H9 (cell line): ENCODE data around the gene COPS6. TPM values are rescaled to one million over a fixed set of nuclear protein-coding genes. Genes with fewer than 3 reads are reported as not detected.
A peak's percentile ranks its signal among the peaks of the same experiment; 100 is the strongest.
"Not testable (repeated sequence)": the region's sequence is repeated elsewhere in the genome, so short reads cannot be mapped to it uniquely, and the experiment has no call there.

ENCODE experiments used
- DNase-seq: peaks from one replicate; pipeline ENCODE4 v3.0.0-alpha.2; 2017
- H2AFZ ChIP-seq: one replicate; pipeline ENCODE4 v1.6.1; 2013; ENCODE audit warnings: mild to moderate bottlenecking, low read length, control low read depth, moderate library complexity
- H2AK5ac ChIP-seq: 2 replicates; pipeline ENCODE4 v1.6.1; 2013; ENCODE audit warnings: low read length, control low read depth, mixed read lengths; ENCODE audit not compliant: insufficient read length
- H2BK120ac ChIP-seq: one replicate; pipeline ENCODE4 v1.6.1; 2013; ENCODE audit warnings: low read depth, mild to moderate bottlenecking, low read length, control low read depth, inconsistent platforms; ENCODE audit not compliant: poor library complexity, severe bottlenecking
- H2BK12ac ChIP-seq: 2 replicates; pipeline ENCODE4 v1.6.1; 2013; ENCODE audit warnings: low read length, control low read depth, mixed read lengths, low read depth; ENCODE audit not compliant: insufficient read length
- H2BK15ac ChIP-seq: 2 replicates; pipeline ENCODE4 v1.6.1; 2013; ENCODE audit warnings: low read depth, low read length, control low read depth
- H2BK20ac ChIP-seq: one replicate; pipeline ENCODE4 v1.6.1; 2013; ENCODE audit warnings: low read depth, mild to moderate bottlenecking, low read length, control low read depth, inconsistent platforms; ENCODE audit not compliant: poor library complexity, severe bottlenecking
- H2BK5ac ChIP-seq: 2 replicates; pipeline ENCODE4 v1.6.1; 2013; ENCODE audit warnings: low read length, control low read depth, mixed read lengths; ENCODE audit not compliant: insufficient read length
- H3K14ac ChIP-seq: 2 replicates; pipeline ENCODE4 v1.6.1; 2013; ENCODE audit warnings: low read length, control low read depth; ENCODE audit not compliant: insufficient read depth
- H3K18ac ChIP-seq: 2 replicates; pipeline ENCODE4 v1.6.1; 2013; ENCODE audit warnings: low read depth, mild to moderate bottlenecking, mixed read lengths, low read length, control low read depth; ENCODE audit not compliant: insufficient read length
- H3K23ac ChIP-seq: 2 replicates; pipeline ENCODE4 v1.6.1; 2013; ENCODE audit warnings: low read length, control low read depth, mixed read lengths, low read depth; ENCODE audit not compliant: insufficient read length
- H3K23me2 ChIP-seq: 2 replicates; pipeline ENCODE4 v1.6.1; 2013; ENCODE audit warnings: low read depth, mild to moderate bottlenecking, mixed read lengths, low read length, control low read depth; ENCODE audit not compliant: insufficient read length, poor library complexity, severe bottlenecking
- H3K27ac ChIP-seq: 2 replicates; pipeline ENCODE4 v1.5.1; 2013; ENCODE audit warnings: low read length, control low read depth, mixed read lengths, low read depth; ENCODE audit not compliant: insufficient read length
- H3K27me3 ChIP-seq: 2 replicates; pipeline ENCODE4 v1.6.1; 2013; ENCODE audit warnings: low read length, control low read depth, inconsistent platforms; ENCODE audit not compliant: insufficient read depth
- H3K4ac ChIP-seq: 2 replicates; pipeline ENCODE4 v1.6.1; 2013; ENCODE audit warnings: low read depth, mild to moderate bottlenecking, control low read depth, inconsistent platforms, low read length, moderate library complexity
- H3K4me1 ChIP-seq: 2 replicates; pipeline ENCODE4 v1.6.1; 2013; ENCODE audit warnings: low read length, control low read depth, inconsistent platforms; ENCODE audit not compliant: insufficient read depth
- H3K4me2 ChIP-seq: 2 replicates; pipeline ENCODE4 v1.6.1; 2013; ENCODE audit warnings: low read length, control low read depth, mixed read lengths; ENCODE audit not compliant: insufficient read length, insufficient read depth
- H3K56ac ChIP-seq: 2 replicates; pipeline ENCODE4 v1.6.1; 2013; ENCODE audit warnings: low read depth, mild to moderate bottlenecking, mixed read lengths, low read length, control low read depth; ENCODE audit not compliant: insufficient read length
- H3K79me1 ChIP-seq: 2 replicates; pipeline ENCODE4 v1.6.1; 2013; ENCODE audit warnings: low read depth, mild to moderate bottlenecking, moderate library complexity, low read length, control low read depth, inconsistent platforms; ENCODE audit not compliant: insufficient read depth, poor library complexity, severe bottlenecking
- H3K79me2 ChIP-seq: 2 replicates; pipeline ENCODE4 v1.6.1; 2013; ENCODE audit warnings: low read length, control low read depth, inconsistent platforms; ENCODE audit not compliant: insufficient read depth
- H3K9ac ChIP-seq: 2 replicates; pipeline ENCODE4 v1.6.1; 2013; ENCODE audit warnings: low read length, control low read depth, mixed read lengths; ENCODE audit not compliant: insufficient read length; ENCODE audit errors: extremely low read depth
- H3K9me3 ChIP-seq: one replicate; pipeline ENCODE4 v1.6.1; 2013; ENCODE audit warnings: low read depth, low read length, inconsistent platforms; ENCODE audit not compliant: control insufficient read depth
- H3T11ph ChIP-seq: one replicate; pipeline ENCODE4 v1.6.1; 2013; ENCODE audit warnings: mild to moderate bottlenecking, low read length, control low read depth, inconsistent platforms
- H4K20me1 ChIP-seq: one replicate; pipeline ENCODE4 v1.6.1; 2013; ENCODE audit not compliant: control insufficient read depth, insufficient read length, insufficient read depth
- H4K5ac ChIP-seq: 2 replicates; pipeline ENCODE4 v1.6.1; 2013; ENCODE audit warnings: low read depth, mild to moderate bottlenecking, mixed read lengths, low read length, control low read depth; ENCODE audit not compliant: insufficient read length
- H4K8ac ChIP-seq: replicated peaks from 2 replicates; pipeline ENCODE4 v1.6.1; 2013; ENCODE audit warnings: low read length, control low read depth, mixed read lengths, low read depth; ENCODE audit not compliant: insufficient read length
- H4K91ac ChIP-seq: 2 replicates; pipeline ENCODE4 v1.6.1; 2013; ENCODE audit warnings: low read depth, mild to moderate bottlenecking, moderate library complexity, mixed read lengths, low read length, control low read depth; ENCODE audit not compliant: insufficient read length
- H3K27ac Mint-ChIP-seq, 3 experiments: 2 replicates in 2 of 3; 3 replicates in 1 of 3; pipeline ENCODE4 v1.8.0; 2020 to 2021; ENCODE audit warnings: mixed read lengths in 3 of 3, mild to moderate bottlenecking in 1 of 3, moderate library complexity in 1 of 3
- H3K27me3 Mint-ChIP-seq: 2 replicates; pipeline ENCODE4 v1.8.0; 2021; ENCODE audit warnings: low read depth, mild to moderate bottlenecking, moderate library complexity, mixed read lengths
- H3K36me3 Mint-ChIP-seq, 3 experiments: 2 replicates in 2 of 3; 3 replicates in 1 of 3; pipeline ENCODE4 v1.8.0; 2020 to 2021; ENCODE audit warnings: low read depth in 3 of 3, mixed read lengths in 3 of 3; ENCODE audit not compliant: insufficient read depth in 1 of 3
- H3K4me1 Mint-ChIP-seq, 2 experiments: 2 replicates each; pipeline ENCODE4 v1.8.0; 2020; ENCODE audit warnings: mixed read lengths in 2 of 2
- H3K4me3 Mint-ChIP-seq, 2 experiments: 2 replicates in 1 of 2; 3 replicates in 1 of 2; pipeline ENCODE4 v1.8.0; 2020 to 2021; ENCODE audit warnings: mild to moderate bottlenecking in 2 of 2, mixed read lengths in 2 of 2, moderate library complexity in 1 of 2
- H3K9me3 Mint-ChIP-seq, 2 experiments: 2 replicates in 1 of 2; 3 replicates in 1 of 2; pipeline ENCODE4 v1.8.0; 2020; ENCODE audit warnings: mild to moderate bottlenecking in 2 of 2, mixed read lengths in 2 of 2, moderate library complexity in 1 of 2
- WGBS: extraction: QIAGEN DNeasy Blood & Tissue Kit; methylation state at CpG from one replicate; pipeline ENCODE4 v1.1.7; 2013; ENCODE audit warnings: missing lambda C conversion rate, low lambda C conversion rate, mixed read lengths; ENCODE audit not compliant: insufficient read length; ENCODE audit errors: extremely low coverage; 5-methylcytosine and 5-hydroxymethylcytosine counted together
- total RNA-seq: library from RNA; stranded (reverse); gene quantifications from 2 replicates; pipeline ENCODE4 v1.2.1, GENCODE V29; 2021
- TF ChIP-seq, protein P1 (sequence below): fragments of 200-600 bp; sonication (generic); conservative IDR thresholded peaks from 3 replicates; pipeline ENCODE4 v1.8.0; 2021; ENCODE audit warnings: antibody characterized with exemption, mild to moderate bottlenecking

The COPS6 gene
- total RNA-seq, 1 experiment from 2014 or later: 140 TPM

DNA sequence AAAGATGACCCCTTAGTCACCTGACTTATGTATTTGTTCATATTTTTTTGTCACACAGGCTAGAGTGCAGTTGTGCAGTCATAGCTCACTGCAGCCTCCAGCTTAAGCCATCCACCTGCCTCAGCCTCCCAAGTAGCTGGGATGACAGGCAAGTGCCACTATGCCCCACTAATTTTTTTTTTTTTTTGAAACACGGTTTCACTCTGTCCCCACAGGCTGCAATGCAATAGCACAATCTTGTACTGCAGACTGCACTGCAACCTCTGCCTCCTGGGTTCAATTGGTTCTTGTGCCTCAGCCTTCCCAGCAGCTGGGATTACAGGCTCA, 39.8 kb downstream of the COPS6 start:
- H3K9me3 Mint-ChIP-seq: no peaks in the 10 kb centered on the region
- Histone ChIP-seq H3K4me2 (no peak overlapping the region), H3K4me1 (peaks cover 4% of the 10 kb centered on the region; the same call in 1 of the 2 replicates), H3K23ac (no peak overlapping the region), H2BK12ac (no peak overlapping the region), H4K91ac (no peak overlapping the region), H3K9ac (no peak overlapping the region), H3K4ac (no peak overlapping the region), H4K20me1 (no peaks in the 10 kb centered on the region), H3K9me3 (no peaks in the 10 kb centered on the region), H3K79me1 (no peaks in the 10 kb centered on the region), H3K14ac (no peak overlapping the region), H2AK5ac (no peak overlapping the region), H2AFZ (no peak overlapping the region), H2BK15ac (no peak overlapping the region), H3T11ph (no peak overlapping the region), H2BK120ac (no peak overlapping the region), H3K56ac (no peak overlapping the region), H3K18ac (no peak overlapping the region), H3K23me2 (peaks cover 15% of the 10 kb centered on the region), H3K79me2 (no peaks in the 10 kb centered on the region), H4K5ac (no peak overlapping the region), H3K27me3 (no peaks in the 10 kb centered on the region; the same call in 1 of the 2 replicates), H3K27ac (no peak overlapping the region), H4K8ac (no peak overlapping the region), H2BK20ac (no peak overlapping the region), H2BK5ac (no peak overlapping the region)
- peaks cover 2 to 7% (median 6%) of the 10 kb centered on the region in 3 experiments; a peak in 3 of 7 replicates for H3K36me3 Mint-ChIP-seq
- DNase-seq: no peak
- no CpG with 5 or more reads among the region's 1 CpG for WGBS
- peaks cover 10 to 15% of the 10 kb centered on the region in 2 experiments for H3K4me1 Mint-ChIP-seq
- H3K27ac Mint-ChIP-seq: no peak overlapping the region
- H3K27me3 Mint-ChIP-seq: peaks cover 31% of the 10 kb centered on the region
- TF ChIP-seq, protein P1, sequence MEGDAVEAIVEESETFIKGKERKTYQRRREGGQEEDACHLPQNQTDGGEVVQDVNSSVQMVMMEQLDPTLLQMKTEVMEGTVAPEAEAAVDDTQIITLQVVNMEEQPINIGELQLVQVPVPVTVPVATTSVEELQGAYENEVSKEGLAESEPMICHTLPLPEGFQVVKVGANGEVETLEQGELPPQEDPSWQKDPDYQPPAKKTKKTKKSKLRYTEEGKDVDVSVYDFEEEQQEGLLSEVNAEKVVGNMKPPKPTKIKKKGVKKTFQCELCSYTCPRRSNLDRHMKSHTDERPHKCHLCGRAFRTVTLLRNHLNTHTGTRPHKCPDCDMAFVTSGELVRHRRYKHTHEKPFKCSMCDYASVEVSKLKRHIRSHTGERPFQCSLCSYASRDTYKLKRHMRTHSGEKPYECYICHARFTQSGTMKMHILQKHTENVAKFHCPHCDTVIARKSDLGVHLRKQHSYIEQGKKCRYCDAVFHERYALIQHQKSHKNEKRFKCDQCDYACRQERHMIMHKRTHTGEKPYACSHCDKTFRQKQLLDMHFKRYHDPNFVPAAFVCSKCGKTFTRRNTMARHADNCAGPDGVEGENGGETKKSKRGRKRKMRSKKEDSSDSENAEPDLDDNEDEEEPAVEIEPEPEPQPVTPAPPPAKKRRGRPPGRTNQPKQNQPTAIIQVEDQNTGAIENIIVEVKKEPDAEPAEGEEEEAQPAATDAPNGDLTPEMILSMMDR: no peak
- peak overlapping the region in 1 of 2 experiments; percentile 98; a peak in 3 of 5 replicates for H3K4me3 Mint-ChIP-seq

DNA sequence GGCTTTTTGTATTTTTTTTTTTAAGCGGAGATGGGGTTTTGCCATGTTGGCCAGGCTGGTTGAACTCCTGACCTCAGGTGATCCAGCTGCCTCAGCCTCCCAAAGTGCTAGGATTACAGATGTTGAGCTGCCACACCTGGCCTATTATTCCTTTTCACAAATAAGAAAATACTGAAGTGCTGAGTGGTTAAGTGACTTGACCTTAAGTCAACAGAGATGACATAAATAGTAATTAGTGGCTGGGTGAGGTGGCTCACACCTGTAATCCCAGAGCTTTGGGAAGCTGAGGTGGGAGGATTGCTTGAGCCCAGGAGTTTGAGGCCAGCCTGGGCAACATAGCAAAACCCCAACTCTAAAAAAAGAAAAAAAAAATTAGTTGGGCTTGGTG, 41.4 kb downstream of the COPS6 start:
- not testable (repeated sequence) for H3K27me3 ChIP-seq, H4K20me1 ChIP-seq, H4K91ac ChIP-seq, H3K27ac Mint-ChIP-seq, H3K79me1 ChIP-seq, H3K27ac ChIP-seq, H3K4me3 Mint-ChIP-seq, H3K79me2 ChIP-seq, H2BK20ac ChIP-seq, H3K9me3 ChIP-seq, H2BK120ac ChIP-seq, H3K4me1 ChIP-seq, H3K23ac ChIP-seq, H3K4ac ChIP-seq, H3K36me3 Mint-ChIP-seq, H3K14ac ChIP-seq, H2AK5ac ChIP-seq, H3K9me3 Mint-ChIP-seq, H3K9ac ChIP-seq, H3T11ph ChIP-seq, H2BK5ac ChIP-seq, H3K18ac ChIP-seq, H2BK12ac ChIP-seq, DNase-seq, H4K8ac ChIP-seq, H3K4me2 ChIP-seq, H4K5ac ChIP-seq, H2BK15ac ChIP-seq, H2AFZ ChIP-seq, H3K56ac ChIP-seq
- peaks cover 15% of the 10 kb centered on the region for H3K23me2 ChIP-seq
- no CpG with 5 or more reads among the region's 1 CpG for WGBS
- Mint-ChIP-seq H3K27me3 (peaks cover 31% of the 10 kb centered on the region), H3K4me1 (peaks cover 10 to 15% of the 10 kb centered on the region in 2 experiments)
